Astrocyte (in vitro differentiated cells and primary cell): Measurements from ENCODE around the gene TP53BP1. TPM values are rescaled to one million over a fixed set of nuclear protein-coding genes. Genes with fewer than 3 reads are reported as not detected.
A peak's percentile ranks its signal among the peaks of the same experiment; 100 is the strongest.

ENCODE experiments used
- DNase-seq: peaks from one replicate; pipeline ENCODE4 v3.0.0-alpha.2; 2010; ENCODE audit warnings: low read depth
- FAIRE-seq: peaks from 2 replicates; lab custom pipeline; 2011; peaks lifted over from hg19 to GRCh38; lab: Jason Lieb, UNC
- H2AFZ ChIP-seq: 2 replicates; pipeline ENCODE4 v1.6.0; 2012; ENCODE audit warnings: low read depth, low read length, inconsistent platforms
- H3K27ac ChIP-seq: 2 replicates; pipeline ENCODE4 v1.5.1; 2011; ENCODE audit warnings: low read depth, low read length, inconsistent platforms
- H3K27me3 ChIP-seq: 2 replicates; pipeline ENCODE4 v1.6.0; 2011; ENCODE audit warnings: low read length, inconsistent platforms; ENCODE audit not compliant: insufficient read depth
- H3K36me3 ChIP-seq: 2 replicates; pipeline ENCODE4 v1.5.1; 2011; ENCODE audit warnings: low read length, inconsistent platforms; ENCODE audit not compliant: insufficient read depth
- H3K4me1 ChIP-seq: 2 replicates; pipeline ENCODE4 v1.5.1; 2011; ENCODE audit warnings: low read length, inconsistent platforms; ENCODE audit not compliant: insufficient read depth
- H3K4me2 ChIP-seq: 2 replicates; pipeline ENCODE4 v1.6.0; 2012; ENCODE audit warnings: low read length, inconsistent platforms
- H3K4me3 ChIP-seq: 2 replicates; pipeline ENCODE4 v1.5.1; 2011; ENCODE audit warnings: low read depth, mild to moderate bottlenecking, low read length, inconsistent platforms; ENCODE audit not compliant: insufficient read depth
- H3K79me2 ChIP-seq: 2 replicates; pipeline ENCODE4 v1.6.0; 2012; ENCODE audit warnings: mild to moderate bottlenecking, low read length, inconsistent platforms; ENCODE audit not compliant: insufficient read depth
- H3K9ac ChIP-seq: 2 replicates; pipeline ENCODE4 v1.6.0; 2012; ENCODE audit warnings: mild to moderate bottlenecking, low read length, inconsistent platforms
- H3K9me3 ChIP-seq: 2 replicates; pipeline ENCODE4 v1.5.1; 2012; ENCODE audit warnings: low read depth, mild to moderate bottlenecking, low read length, inconsistent platforms; ENCODE audit not compliant: insufficient read depth
- H4K20me1 ChIP-seq: 2 replicates; pipeline ENCODE4 v1.6.0; 2012; ENCODE audit warnings: low read length, inconsistent platforms; ENCODE audit not compliant: insufficient read depth
- H3K27ac Mint-ChIP-seq: one replicate; pipeline ENCODE4 v1.8.0; 2021; ENCODE audit warnings: mild to moderate bottlenecking, mixed read lengths; ENCODE audit not compliant: unreplicated experiment
- H3K27me3 Mint-ChIP-seq: one replicate; pipeline ENCODE4 v1.8.0; 2021; ENCODE audit warnings: low read depth, mixed read lengths; ENCODE audit not compliant: unreplicated experiment
- H3K36me3 Mint-ChIP-seq: one replicate; pipeline ENCODE4 v1.8.0; 2021; ENCODE audit warnings: low read depth, mixed read lengths; ENCODE audit not compliant: unreplicated experiment
- H3K4me1 Mint-ChIP-seq: one replicate; pipeline ENCODE4 v1.8.0; 2021; ENCODE audit warnings: low read depth, mixed read lengths; ENCODE audit not compliant: unreplicated experiment
- H3K4me3 Mint-ChIP-seq: one replicate; pipeline ENCODE4 v1.8.0; 2021; ENCODE audit warnings: mild to moderate bottlenecking, moderate library complexity, mixed read lengths; ENCODE audit not compliant: unreplicated experiment
- H3K9me3 Mint-ChIP-seq: one replicate; pipeline ENCODE4 v1.8.0; 2021; ENCODE audit warnings: mild to moderate bottlenecking, mixed read lengths; ENCODE audit not compliant: unreplicated experiment
- EZH2 ChIP-seq: IDR thresholded peaks from 2 replicates; pipeline ENCODE4 v1.6.1; 2012; ENCODE audit warnings: mild to moderate bottlenecking, low read length, inconsistent platforms; ENCODE audit not compliant: insufficient read depth
- total RNA-seq: library from RNA; stranded (reverse); gene quantifications from 2 replicates; pipeline ENCODE4 v1.2.1, GENCODE V29; 2021
- TF ChIP-seq, protein P1 (sequence below): IDR thresholded peaks from 2 replicates; pipeline ENCODE4 v1.5.1; 2011; ENCODE audit warnings: low read depth, mild to moderate bottlenecking, inconsistent platforms, low read length, moderate library complexity; ENCODE audit not compliant: insufficient read depth

TP53BP1 gene
- total RNA-seq, 1 donor from 2014 or later, result 71.9 TPM

DNA sequence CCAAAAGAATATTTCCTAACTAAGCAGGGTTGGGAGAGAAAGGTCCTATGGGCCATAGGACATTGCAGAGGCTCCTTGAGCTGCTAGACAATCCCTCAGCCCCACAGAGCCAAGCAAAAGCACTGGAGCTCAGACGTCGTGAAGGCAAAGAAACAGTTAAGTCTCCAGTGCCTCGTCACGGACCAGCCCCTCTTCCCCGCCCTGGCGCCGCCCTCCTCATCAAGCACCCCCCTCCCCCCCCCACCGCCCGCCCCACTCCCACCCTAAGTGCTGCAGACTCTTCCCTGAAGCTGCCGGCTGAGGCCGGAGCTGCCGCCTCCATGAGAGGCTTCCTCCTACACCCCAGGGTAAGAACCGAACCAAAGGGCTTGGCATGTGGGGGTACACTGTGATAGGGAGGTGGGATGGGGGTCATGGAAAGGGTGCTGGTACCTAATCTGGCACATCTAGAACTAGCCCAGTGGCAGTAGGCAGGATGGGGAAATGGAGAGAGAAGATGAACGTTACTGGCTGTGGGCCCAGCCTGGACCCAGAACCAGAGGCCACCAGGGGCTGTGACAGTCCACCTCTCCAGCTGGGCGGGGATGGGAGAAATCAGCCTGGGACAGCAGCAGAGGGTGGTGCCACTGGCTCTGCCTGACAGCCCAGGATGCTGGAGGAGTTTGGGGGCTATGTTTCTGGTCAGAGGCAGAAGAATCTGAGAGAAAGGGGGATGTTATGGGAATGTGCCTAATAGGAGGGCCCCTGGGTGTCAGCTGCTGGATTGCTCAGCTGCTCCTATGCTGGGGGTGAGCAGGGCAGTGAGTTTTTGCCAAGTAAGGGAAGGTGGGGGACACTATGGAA is 24.6 kb upstream of the TP53BP1 start, which contains the start of gene MAP1A:
MAP1A (plus strand) TSS at position 255 of the 843 bp plus-strand sequence. CDS start 3,866 bp downstream, outside the sequence.
- DNase-seq, result peak; percentile 53
- peaks cover 38% of the 10 kb centered on the region for H3K4me1 Mint-ChIP-seq
- peak within 1 kb of the TSS; percentile 97 for H3K27ac Mint-ChIP-seq
- peak within 1 kb of the TSS; percentile 82 for H3K4me3 ChIP-seq
- peaks cover 27% of the 10 kb centered on the region for H3K79me2 ChIP-seq
- peaks cover 34% of the 10 kb centered on the region for H3K4me1 ChIP-seq
- H3K36me3 ChIP-seq, result peaks cover 21% of the 10 kb centered on the region
- peak within 1 kb of the TSS; percentile 66 for H2AFZ ChIP-seq
- H3K36me3 Mint-ChIP-seq, result peaks cover 23% of the 10 kb centered on the region
- no peak for TF ChIP-seq EZH2
- TF ChIP-seq, protein P1, sequence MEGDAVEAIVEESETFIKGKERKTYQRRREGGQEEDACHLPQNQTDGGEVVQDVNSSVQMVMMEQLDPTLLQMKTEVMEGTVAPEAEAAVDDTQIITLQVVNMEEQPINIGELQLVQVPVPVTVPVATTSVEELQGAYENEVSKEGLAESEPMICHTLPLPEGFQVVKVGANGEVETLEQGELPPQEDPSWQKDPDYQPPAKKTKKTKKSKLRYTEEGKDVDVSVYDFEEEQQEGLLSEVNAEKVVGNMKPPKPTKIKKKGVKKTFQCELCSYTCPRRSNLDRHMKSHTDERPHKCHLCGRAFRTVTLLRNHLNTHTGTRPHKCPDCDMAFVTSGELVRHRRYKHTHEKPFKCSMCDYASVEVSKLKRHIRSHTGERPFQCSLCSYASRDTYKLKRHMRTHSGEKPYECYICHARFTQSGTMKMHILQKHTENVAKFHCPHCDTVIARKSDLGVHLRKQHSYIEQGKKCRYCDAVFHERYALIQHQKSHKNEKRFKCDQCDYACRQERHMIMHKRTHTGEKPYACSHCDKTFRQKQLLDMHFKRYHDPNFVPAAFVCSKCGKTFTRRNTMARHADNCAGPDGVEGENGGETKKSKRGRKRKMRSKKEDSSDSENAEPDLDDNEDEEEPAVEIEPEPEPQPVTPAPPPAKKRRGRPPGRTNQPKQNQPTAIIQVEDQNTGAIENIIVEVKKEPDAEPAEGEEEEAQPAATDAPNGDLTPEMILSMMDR, result no peak
- H3K9ac ChIP-seq, result peak within 1 kb of the TSS; percentile 86
- H3K9me3 Mint-ChIP-seq, result peaks cover 1% of the 10 kb centered on the region
- H3K4me2 ChIP-seq, result peak within 1 kb of the TSS; percentile 95
- H4K20me1 ChIP-seq, result peaks cover 41% of the 10 kb centered on the region
- peaks cover 2% of the 10 kb centered on the region for H3K27me3 Mint-ChIP-seq
- H3K27me3 ChIP-seq, result no peaks in the 10 kb centered on the region
- no peak for FAIRE-seq
- H3K9me3 ChIP-seq, result no peaks in the 10 kb centered on the region
- peak within 1 kb of the TSS; percentile 60 for H3K27ac ChIP-seq
- peak within 1 kb of the TSS; percentile 99 for H3K4me3 Mint-ChIP-seq

DNA sequence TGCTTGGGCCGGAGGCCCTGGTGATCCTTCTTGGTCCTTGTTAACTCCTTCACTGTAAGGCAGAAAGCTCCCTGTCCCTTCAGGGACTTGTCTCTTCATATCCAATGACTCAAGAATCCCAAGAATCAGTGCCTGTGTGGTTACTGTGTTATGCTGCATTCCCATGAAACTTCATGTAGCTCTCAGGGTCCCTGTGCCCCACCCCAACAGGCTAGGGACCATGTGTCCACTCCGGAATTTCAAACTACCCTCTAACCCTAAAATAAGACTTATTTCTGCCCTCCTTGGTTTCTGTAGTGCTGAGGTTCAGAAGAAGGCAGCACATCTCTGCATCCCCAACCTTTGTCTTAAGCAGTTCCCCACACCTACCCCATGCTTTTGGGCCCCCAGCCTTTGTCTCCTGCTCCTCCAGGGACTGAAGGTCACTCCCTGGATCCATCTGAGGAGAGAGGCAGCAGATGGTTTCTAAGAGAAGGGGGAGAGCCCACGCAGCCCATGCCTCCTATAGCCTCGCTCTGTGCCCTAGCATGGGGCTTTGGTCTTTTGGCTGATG is 23.9 kb upstream of the TP53BP1 start:
- Histone ChIP-seq H3K9me3 (no peaks in the 10 kb centered on the region), H3K9ac (peak overlapping the region; percentile 67), H3K4me1 (peaks cover 34% of the 10 kb centered on the region), H3K4me3 (peak overlapping the region; percentile 82), H3K79me2 (peaks cover 27% of the 10 kb centered on the region), H3K36me3 (peaks cover 16% of the 10 kb centered on the region), H3K4me2 (peak overlapping the region; percentile 95), H3K27ac (peak overlapping the region; percentile 38), H4K20me1 (peaks cover 34% of the 10 kb centered on the region), H2AFZ (peak overlapping the region; percentile 66), H3K27me3 (no peaks in the 10 kb centered on the region)
- Mint-ChIP-seq H3K9me3 (no peaks in the 10 kb centered on the region), H3K27ac (peak overlapping the region; percentile 97), H3K4me1 (peaks cover 38% of the 10 kb centered on the region), H3K36me3 (peaks cover 18% of the 10 kb centered on the region), H3K4me3 (peak overlapping the region; percentile 99), H3K27me3 (peaks cover 6% of the 10 kb centered on the region)
- no peak for TF ChIP-seq EZH2
- TF ChIP-seq, protein P1, result no peak
- FAIRE-seq (peak; percentile 66), DNase-seq (peak; percentile 69)
